HG03354 (cell line): Measurements from ENCODE around the gene EPB41L2.

ENCODE experiments used
- ATAC-seq: cut with Tn5 transposase; IDR thresholded peaks from one replicate; pipeline ENCODE4 v1.9.1; 2021; ENCODE audit warnings: mild to moderate bottlenecking; ENCODE audit not compliant: unreplicated experiment, poor library complexity, severe bottlenecking

The EPB41L2 gene

DNA sequence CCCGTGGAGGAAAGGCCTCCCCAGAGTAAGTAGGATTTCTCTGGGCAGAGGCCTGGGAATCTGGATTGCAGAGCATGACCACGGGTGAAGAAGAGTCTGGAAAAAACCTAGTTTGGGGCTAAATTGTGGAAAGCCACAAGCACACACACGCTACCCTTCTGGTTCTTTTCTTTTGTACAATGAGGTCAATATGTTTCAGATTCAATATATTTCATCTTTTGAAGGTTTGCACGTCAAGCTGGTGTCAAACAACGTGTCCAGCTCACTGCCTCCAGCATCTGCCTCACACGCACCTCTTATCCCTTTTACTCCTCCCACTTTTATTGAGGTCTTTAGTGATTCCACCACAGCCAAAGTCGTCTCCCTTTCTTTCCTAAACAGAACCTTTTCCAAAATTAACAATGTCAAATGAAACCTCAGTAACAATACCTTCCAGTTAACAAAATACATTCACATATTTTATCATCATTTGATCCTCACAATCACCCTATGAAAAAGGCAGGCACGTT, 773 bp upstream of the EPB41L2 start:
- ATAC-seq = no peak

DNA sequence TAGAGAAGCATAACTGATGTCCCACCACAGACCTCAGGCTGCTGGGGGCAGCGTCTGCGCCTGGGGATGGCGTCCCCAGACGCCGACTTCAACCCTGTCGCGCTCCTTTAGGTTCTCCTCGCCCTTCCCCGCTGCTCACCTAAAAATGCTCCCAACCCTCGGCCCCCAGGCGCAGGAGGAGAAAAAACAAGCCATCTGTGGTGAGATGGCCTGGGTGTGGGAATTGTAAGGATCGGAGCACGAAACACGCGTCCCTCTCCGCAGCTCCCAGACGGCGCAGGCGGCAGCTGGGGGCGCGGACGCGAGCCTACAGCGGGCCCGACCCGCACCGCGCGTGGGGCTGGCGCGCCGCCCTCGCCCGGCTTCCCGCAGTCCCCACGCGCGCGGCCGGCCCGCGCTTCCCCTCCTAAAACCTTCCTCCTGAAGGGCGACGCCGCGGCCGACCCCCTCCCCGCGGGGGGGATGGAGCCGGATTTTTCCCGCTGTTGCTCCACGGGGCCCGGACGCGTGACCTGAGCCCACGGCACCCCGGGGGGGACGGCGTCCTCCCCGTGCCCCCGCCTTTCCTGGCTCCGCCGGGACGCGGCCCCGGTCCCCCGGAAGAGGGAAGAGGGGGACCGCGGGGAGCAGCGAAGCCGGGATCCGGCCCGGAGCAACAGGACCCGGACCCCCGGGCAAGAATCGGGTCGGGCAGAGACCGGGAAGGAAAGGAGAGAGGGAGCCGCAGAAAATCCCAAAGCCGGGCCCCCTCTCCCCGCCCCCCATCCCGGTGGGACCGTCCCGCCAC, 611 bp downstream of the EPB41L2 start:
- peak; percentile 37 for ATAC-seq

- ATAC-seq = no peak
These were observed 1.3 kb downstream of the EPB41L2 start for GRCh38 chr6:131061751-131062119.

- ATAC-seq = no peak
These were observed 1.8 kb downstream of the EPB41L2 start for GRCh38 chr6:131061041-131061750.

- ATAC-seq = no peak
These were observed 2.7 kb downstream of the EPB41L2 start for GRCh38 chr6:131060311-131060710.

DNA sequence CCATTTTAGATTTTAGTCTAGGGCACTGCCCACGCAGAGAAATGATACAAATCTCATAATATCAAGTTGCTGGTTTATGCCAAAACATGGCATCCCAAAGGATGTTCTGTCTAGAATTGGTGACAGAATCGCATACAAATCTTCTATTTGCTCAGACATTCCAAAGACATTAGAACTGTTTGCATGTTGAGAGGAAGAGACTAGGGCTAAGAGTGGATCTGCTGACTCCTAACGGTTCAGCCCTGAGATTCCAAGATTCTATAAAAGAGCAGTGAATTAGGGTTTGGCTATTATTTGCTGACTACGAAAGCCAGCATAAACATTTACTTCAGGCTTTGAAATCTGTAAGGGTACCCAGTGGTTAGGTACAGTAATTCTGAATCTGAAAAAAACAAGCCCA, 3.6 kb downstream of the EPB41L2 start:
- ATAC-seq = no peak

GRCh38 chr6:131058236-131058635, 4.8 kb downstream of the EPB41L2 start:
- no peak for ATAC-seq

DNA sequence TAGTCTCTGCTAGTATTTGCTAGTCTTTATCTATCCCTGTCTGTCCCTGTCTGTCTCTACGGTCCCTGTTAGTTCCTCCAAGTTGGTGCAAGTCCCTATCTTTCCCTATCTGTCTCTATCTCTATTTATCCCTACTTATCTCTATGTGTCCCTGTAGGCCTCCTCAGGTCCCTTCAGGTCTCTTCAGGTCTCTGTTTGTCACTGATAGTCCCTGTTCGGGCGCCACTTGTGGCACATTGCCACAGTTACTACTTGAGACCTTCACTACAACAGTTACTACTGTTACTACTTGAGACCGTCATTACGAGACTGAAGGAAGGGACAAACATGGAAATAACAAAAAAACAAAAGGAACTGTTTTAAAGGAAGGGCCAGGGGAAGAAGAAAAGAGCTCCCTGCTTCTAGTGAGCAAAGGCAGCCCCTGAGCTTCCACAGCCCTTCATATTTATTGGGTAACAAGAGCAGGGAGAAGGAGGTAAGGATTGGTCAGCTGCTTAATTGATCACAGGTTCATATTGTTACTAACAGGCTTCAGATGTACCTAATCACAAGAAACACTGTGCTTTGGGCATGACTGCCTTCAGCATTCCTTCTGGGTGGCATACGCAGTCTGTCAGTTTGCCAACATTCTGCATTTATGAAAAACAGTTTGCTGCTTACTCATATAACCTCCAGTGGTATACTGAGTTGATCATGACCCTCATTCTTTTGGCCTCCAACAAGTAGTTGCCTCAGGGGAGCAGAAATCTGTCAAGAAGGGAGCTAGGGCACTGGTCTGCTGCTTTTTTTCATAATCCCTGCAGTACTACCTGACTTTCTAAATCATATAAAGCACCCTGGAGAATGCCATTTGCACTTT, 8.4 kb downstream of the EPB41L2 start:
- no peak for ATAC-seq

- no peak for ATAC-seq
These were observed 9.4 kb downstream of the EPB41L2 start for GRCh38 chr6:131053546-131054240.

GRCh38 chr6:131052181-131052580, 10.9 kb downstream of the EPB41L2 start:
- no peak for ATAC-seq

GRCh38 chr6:131051341-131051740, 11.7 kb downstream of the EPB41L2 start:
- ATAC-seq = no peak

- ATAC-seq = no peak
These were observed 13.4 kb downstream of the EPB41L2 start for GRCh38 chr6:131049608-131050007.

DNA sequence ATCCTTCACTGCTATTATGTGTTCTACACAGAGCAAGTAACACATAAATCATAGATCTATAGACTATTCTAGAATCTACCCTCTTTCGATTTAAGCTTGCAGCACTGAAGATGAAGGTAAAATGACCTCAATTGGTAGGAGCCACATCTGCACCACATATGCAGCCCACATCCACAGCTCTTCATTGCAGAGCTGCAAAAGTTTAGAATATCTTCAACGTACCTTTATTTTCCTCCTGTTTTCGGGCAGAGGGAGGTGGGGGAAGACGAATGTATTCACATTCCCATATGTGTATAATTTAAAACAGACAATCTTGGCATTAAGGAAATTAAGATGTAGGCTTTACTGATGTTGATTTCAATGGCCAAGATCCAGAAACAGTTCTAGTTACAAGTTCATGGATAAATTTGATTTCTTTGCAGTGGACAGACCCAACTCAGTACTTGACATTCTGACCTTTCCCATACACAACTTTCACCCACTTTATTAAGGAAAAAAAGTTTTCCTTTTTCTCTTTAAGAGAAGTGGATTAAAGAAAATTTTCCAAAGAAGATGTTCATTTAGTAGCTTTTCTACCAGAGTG, 14.0 kb downstream of the EPB41L2 start:
- ATAC-seq = no peak

GRCh38 chr6:131048459-131048858, 14.6 kb downstream of the EPB41L2 start:
- no peak for ATAC-seq

DNA sequence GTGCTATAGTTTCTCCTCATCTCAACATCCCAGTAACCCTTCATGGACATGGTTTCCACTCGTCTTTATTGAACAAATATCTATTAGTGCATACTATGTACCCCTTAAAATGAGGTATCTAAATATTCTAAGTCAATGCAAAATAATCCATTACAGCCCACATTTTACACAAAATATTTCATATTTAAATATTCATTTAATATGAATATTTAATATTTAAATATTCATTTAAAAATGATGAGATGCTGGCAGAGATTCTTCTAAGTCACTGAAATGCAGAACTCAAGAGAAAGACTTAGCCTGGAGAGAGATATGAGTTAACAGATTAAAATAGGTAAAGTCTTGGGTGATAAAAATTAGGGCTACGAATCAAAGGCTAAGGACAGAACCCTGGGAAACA, 17.9 kb downstream of the EPB41L2 start:
- no peak for ATAC-seq

DNA sequence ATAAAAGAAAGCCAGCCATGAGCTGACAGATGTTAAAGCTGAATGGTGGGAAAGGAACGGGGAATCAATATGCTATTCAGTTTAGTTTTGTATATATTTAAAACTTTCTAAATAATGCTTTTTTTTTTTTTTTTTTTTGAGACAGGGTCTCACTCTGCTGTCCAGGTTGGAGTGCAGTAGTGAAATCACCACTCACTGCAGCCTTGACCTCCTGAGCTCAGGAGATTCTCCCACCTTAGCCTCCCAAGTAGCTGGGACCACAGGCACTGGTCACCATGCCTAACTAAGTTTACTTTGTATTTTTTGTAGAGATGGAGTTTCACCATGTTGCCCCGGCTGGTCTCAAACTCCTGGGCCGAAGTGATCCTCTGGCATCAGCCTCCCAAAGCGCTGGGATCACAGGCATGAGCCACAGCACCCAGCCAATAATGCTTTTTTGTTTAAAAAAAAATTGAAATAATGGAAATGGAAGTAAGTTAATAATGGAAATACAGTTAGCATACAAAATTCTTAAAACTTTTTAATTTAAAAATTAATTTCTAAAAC, 19.1 kb downstream of the EPB41L2 start:
- no peak for ATAC-seq

DNA sequence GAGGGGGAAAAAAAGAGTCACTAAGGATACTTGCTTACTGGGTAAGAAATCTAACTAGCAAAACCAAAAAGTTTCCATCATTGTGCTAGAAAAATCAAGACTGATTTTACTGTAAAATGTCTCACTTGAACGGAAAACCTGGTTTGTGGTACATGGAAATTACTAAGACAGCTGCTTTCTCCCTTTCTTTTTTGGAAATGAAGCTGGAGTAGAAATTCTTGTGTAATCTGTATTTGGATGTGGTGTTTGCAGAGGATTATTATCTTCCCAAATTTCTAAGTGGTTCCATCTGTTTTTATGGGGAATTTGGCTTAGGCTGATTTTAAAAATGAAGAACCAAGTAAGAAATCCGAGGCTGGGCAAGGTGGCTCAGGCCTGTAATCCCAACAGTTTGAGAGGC, 20.4 kb downstream of the EPB41L2 start:
- no peak for ATAC-seq

- no peak for ATAC-seq
These were observed 21.2 kb downstream of the EPB41L2 start for GRCh38 chr6:131041814-131042213.

- no peak for ATAC-seq
These were observed 22.2 kb downstream of the EPB41L2 start for GRCh38 chr6:131040866-131041265.
